ENCODE measurements around the gene MACO1. TPM values are rescaled to one million over a fixed set of nuclear protein-coding genes. Genes with fewer than 3 reads are reported as not detected.
A peak's percentile ranks its signal among the peaks of the same experiment; 100 is the strongest.

Gene MACO1
- total and polyA plus RNA-seq, 2 donors from 2014 or later: 12.1 to 19.3 TPM

GRCh38 chr1:25433389-25434186 is 2.9 kb downstream of the MACO1 start:
- intact Hi-C loops (cut with DNase I): no loop called here
- DNase-seq (no peak), FAIRE-seq (no peak)
- H3K36me3 ChIP-seq (ENCODE audit: control insufficient read depth in 2 of 3, insufficient read depth in 3 of 3, low read length in 3 of 3): no peaks in the 10 kb centered on the region
- peaks cover 0 to 32% (median 25%) of the 10 kb centered on the region in 3 donors for H3K4me1 ChIP-seq (ENCODE audit: control insufficient read depth in 2 of 3, insufficient read depth in 2 of 3, low read depth in 1 of 3, low read length in 3 of 3)
- peak overlapping the region in 1 of 3 donors; percentile 1 for H3K4me3 ChIP-seq (ENCODE audit: low read length in 3 of 3)
- TF ChIP-seq, protein P1, sequence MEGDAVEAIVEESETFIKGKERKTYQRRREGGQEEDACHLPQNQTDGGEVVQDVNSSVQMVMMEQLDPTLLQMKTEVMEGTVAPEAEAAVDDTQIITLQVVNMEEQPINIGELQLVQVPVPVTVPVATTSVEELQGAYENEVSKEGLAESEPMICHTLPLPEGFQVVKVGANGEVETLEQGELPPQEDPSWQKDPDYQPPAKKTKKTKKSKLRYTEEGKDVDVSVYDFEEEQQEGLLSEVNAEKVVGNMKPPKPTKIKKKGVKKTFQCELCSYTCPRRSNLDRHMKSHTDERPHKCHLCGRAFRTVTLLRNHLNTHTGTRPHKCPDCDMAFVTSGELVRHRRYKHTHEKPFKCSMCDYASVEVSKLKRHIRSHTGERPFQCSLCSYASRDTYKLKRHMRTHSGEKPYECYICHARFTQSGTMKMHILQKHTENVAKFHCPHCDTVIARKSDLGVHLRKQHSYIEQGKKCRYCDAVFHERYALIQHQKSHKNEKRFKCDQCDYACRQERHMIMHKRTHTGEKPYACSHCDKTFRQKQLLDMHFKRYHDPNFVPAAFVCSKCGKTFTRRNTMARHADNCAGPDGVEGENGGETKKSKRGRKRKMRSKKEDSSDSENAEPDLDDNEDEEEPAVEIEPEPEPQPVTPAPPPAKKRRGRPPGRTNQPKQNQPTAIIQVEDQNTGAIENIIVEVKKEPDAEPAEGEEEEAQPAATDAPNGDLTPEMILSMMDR (IDR thresholded peaks at IDR 0.05; ENCODE audit: borderline replicate concordance, extremely low read depth, insufficient read depth): no peak
- H3K27me3 ChIP-seq (ENCODE audit: control insufficient read depth, insufficient read depth, low read length): no peaks in the 10 kb centered on the region
- H3K27ac ChIP-seq (ENCODE audit: low read depth in 2 of 2, low read length in 2 of 2): no peak overlapping the region
- no peak overlapping the region for H3K9ac ChIP-seq (ENCODE audit: low read length in 3 of 3)
- H3K9me3 ChIP-seq (ENCODE audit: control insufficient read depth in 2 of 3, insufficient read depth in 1 of 3, low read length in 3 of 3): no peaks in the 10 kb centered on the region

GRCh38 chr1:25435397-25436108 is 4.9 kb downstream of the MACO1 start:
- Histone ChIP-seq H3K36me3 (ENCODE audit: control insufficient read depth in 2 of 3, insufficient read depth in 3 of 3, low read length in 3 of 3) (no peaks in the 10 kb centered on the region), H3K4me1 (ENCODE audit: control insufficient read depth in 2 of 3, insufficient read depth in 2 of 3, low read depth in 1 of 3, low read length in 3 of 3) (peaks cover 0 to 27% (median 25%) of the 10 kb centered on the region in 3 donors), H3K27ac (ENCODE audit: low read depth in 2 of 2, low read length in 2 of 2) (peak overlapping the region in 1 of 2 donors; percentile 17), H3K27me3 (ENCODE audit: control insufficient read depth, insufficient read depth, low read length) (no peaks in the 10 kb centered on the region), H3K9me3 (ENCODE audit: control insufficient read depth in 2 of 3, insufficient read depth in 1 of 3, low read length in 3 of 3) (no peaks in the 10 kb centered on the region), H3K9ac (ENCODE audit: low read length in 3 of 3) (peak overlapping the region in 1 of 3 donors; percentile 13), H3K4me3 (ENCODE audit: low read length in 3 of 3) (no peak overlapping the region)
- intact Hi-C loops (cut with DNase I): no loop called here
- no peak for FAIRE-seq
- TF ChIP-seq, protein P1 (IDR thresholded peaks at IDR 0.05; ENCODE audit: borderline replicate concordance, extremely low read depth, insufficient read depth): no peak
- no peak for DNase-seq

- no peaks in the 10 kb centered on the region for H3K36me3 ChIP-seq (ENCODE audit: control insufficient read depth in 2 of 3, insufficient read depth in 3 of 3, low read length in 3 of 3)
- H3K9me3 ChIP-seq (ENCODE audit: control insufficient read depth in 2 of 3, insufficient read depth in 1 of 3, low read length in 3 of 3): no peaks in the 10 kb centered on the region
- peaks cover 0 to 27% (median 23%) of the 10 kb centered on the region in 3 donors for H3K4me1 ChIP-seq (ENCODE audit: control insufficient read depth in 2 of 3, insufficient read depth in 2 of 3, low read depth in 1 of 3, low read length in 3 of 3)
- H3K27me3 ChIP-seq (ENCODE audit: control insufficient read depth, insufficient read depth, low read length): no peaks in the 10 kb centered on the region
- no peak overlapping the region for H3K4me3 ChIP-seq (ENCODE audit: low read length in 3 of 3)
- no peak for FAIRE-seq
- DNase-seq: no peak
- no peak overlapping the region for H3K27ac ChIP-seq (ENCODE audit: low read depth in 2 of 2, low read length in 2 of 2)
- intact Hi-C loops (cut with DNase I): no loop called here
- no peak overlapping the region for H3K9ac ChIP-seq (ENCODE audit: low read length in 3 of 3)
- TF ChIP-seq, protein P1 (IDR thresholded peaks at IDR 0.05; ENCODE audit: borderline replicate concordance, extremely low read depth, insufficient read depth): no peak
Measured at GRCh38 chr1:25437672-25438071, 7.0 kb downstream of the MACO1 start.
